K562 (cell line): ENCODE measurements around the gene PTTG1IP. TPM values are rescaled to one million over a fixed set of nuclear protein-coding genes. Genes with fewer than 3 reads are reported as not detected.

Source experiments
- ATAC-seq: fragments of 200-7000 bp; cut with Tn5 transposase; 3 replicates; pipeline ENCODE4 v1.9.1; 2020; ENCODE audit warnings: moderate library complexity
- BruUV-seq: library from RNA; stranded (reverse); fragments of 400-500 nt; replicated peaks from 2 replicates; lab custom pipeline; 2021; lab: Mats Ljungman, UMichigan
- CTCF ChIA-PET: fragments of 300-600 bp; formaldehyde crosslinking; extraction: SDS; loops from one replicate; lab custom pipeline; 2021; ENCODE audit warnings: low intra/inter-chr PET ratio; lab: Yijun Ruan, JAX
- POLR2A ChIA-PET: fragments of 300-600, 350-650 bp; sonication (Branson Sonifier 250); formaldehyde crosslinking; extraction: SDS; loops from one replicate; lab custom pipeline; 2021; ENCODE audit warnings: antibody characterized with exemption, inconsistent platforms; lab: Yijun Ruan, JAX
- DNase-seq, 4 experiments: peaks; one replicate each; pipeline versions ENCODE4 v3.0.0 to v3.0.0-alpha.2; 2011 to 2018; ENCODE audit warnings: low spot score in 3 of 4, mixed read lengths in 3 of 4; ENCODE audit errors: extremely low read depth in 1 of 4
- FAIRE-seq: peaks from 2 replicates; lab custom pipeline; 2011; peaks lifted over from hg19 to GRCh38; lab: Jason Lieb, UNC
- H2AFZ ChIP-seq: 2 replicates; pipeline ENCODE4 v1.6.0; 2011; ENCODE audit warnings: low read depth, low read length, control low read depth, inconsistent platforms
- H3K27ac ChIP-seq: fragments of 200-600 bp; 3 replicates; pipeline ENCODE4 v1.8.0; 2011; ENCODE audit warnings: low read depth, mild to moderate bottlenecking, control low read depth, inconsistent platforms, low read length, moderate library complexity, mixed read lengths; ENCODE audit errors: extremely low read depth
- H3K27me3 ChIP-seq, 2 experiments: fragments of 300-600 bp in 1 of 2; 2 replicates in 1 of 2; 3 replicates in 1 of 2; pipeline versions ENCODE4 v1.6.0 to v1.8.0; 2011; ENCODE audit warnings: inconsistent platforms in 2 of 2, low read length in 2 of 2, mild to moderate bottlenecking in 1 of 2, mixed read lengths in 1 of 2, moderate library complexity in 1 of 2; ENCODE audit not compliant: control insufficient read depth in 2 of 2, insufficient read depth in 2 of 2
- H3K36me3 ChIP-seq: fragments of 300-600 bp; 3 replicates; pipeline ENCODE4 v1.8.0; 2011; ENCODE audit warnings: mild to moderate bottlenecking, low read length, inconsistent platforms; ENCODE audit not compliant: control insufficient read depth, insufficient read depth
- H3K4me1 ChIP-seq, 2 experiments: fragments of 200-600 bp in 1 of 2; replicated peaks in 1 of 2; 2 replicates in 1 of 2; 3 replicates in 1 of 2; pipeline versions ENCODE4 v1.5.1 to v1.8.0; 2011; ENCODE audit warnings: inconsistent platforms in 2 of 2, low read length in 2 of 2, mild to moderate bottlenecking in 1 of 2, mixed read lengths in 1 of 2, moderate library complexity in 1 of 2; ENCODE audit not compliant: control insufficient read depth in 2 of 2, insufficient read depth in 2 of 2
- H3K4me2 ChIP-seq: 2 replicates; pipeline ENCODE4 v1.6.1; 2011; ENCODE audit warnings: low read length, control low read depth, inconsistent platforms, mixed read lengths; ENCODE audit not compliant: insufficient read depth
- H3K4me3 ChIP-seq: fragments of 200-600 bp; sonication (generic), shearing (Covaris generic); 2 replicates; pipeline ENCODE4 v1.5.1; 2016; ENCODE audit warnings: control low read depth, inconsistent platforms
- H3K79me2 ChIP-seq: fragments of 200-600 bp; 3 replicates; pipeline ENCODE4 v1.8.0; 2011; ENCODE audit warnings: low read length, inconsistent platforms; ENCODE audit not compliant: control insufficient read depth, insufficient read depth
- H3K9ac ChIP-seq, 2 experiments: 2 replicates each; pipeline versions ENCODE4 v1.6.0 to v1.6.1; 2011; ENCODE audit warnings: low read depth in 2 of 2, low read length in 2 of 2, control low read depth in 1 of 2, inconsistent platforms in 1 of 2, mild to moderate bottlenecking in 1 of 2, mixed read lengths in 1 of 2; ENCODE audit not compliant: insufficient read depth in 1 of 2
- H3K9me1 ChIP-seq: one replicate; pipeline ENCODE4 v1.6.0; 2011; ENCODE audit warnings: inconsistent platforms, mild to moderate bottlenecking, low read length, moderate library complexity; ENCODE audit not compliant: control insufficient read depth, insufficient read depth
- H3K9me3 ChIP-seq: replicated peaks from 2 replicates; pipeline ENCODE4 v1.5.1; 2011; ENCODE audit warnings: low read depth, low read length, inconsistent platforms; ENCODE audit not compliant: control insufficient read depth, insufficient read depth
- H4K20me1 ChIP-seq: replicated peaks from 2 replicates; pipeline ENCODE4 v1.6.1; 2011; ENCODE audit warnings: low read length, inconsistent platforms, mixed read lengths; ENCODE audit not compliant: control insufficient read depth, insufficient read depth
- IRF9 ChIP-seq: fragments of 450-650 bp; IDR thresholded peaks from 2 replicates; pipeline ENCODE4 v1.6.1; 2016; ENCODE audit warnings: missing biosample characterization, missing genetic modification characterization
- POLR2G ChIP-seq: fragments of 200-400 bp; formaldehyde crosslinking; IDR thresholded peaks from 2 replicates; pipeline ENCODE4 v1.6.1; 2017; ENCODE audit warnings: low read depth, mild to moderate bottlenecking, antibody characterized with exemption, low read length, moderate library complexity
- PTTG1 ChIP-seq: fragments of 450-650 bp; IDR thresholded peaks from 2 replicates; pipeline ENCODE4 v1.6.1; 2016; ENCODE audit warnings: low read depth, mild to moderate bottlenecking, missing genetic modification characterization, missing compliant biosample characterization
- RBFOX2 ChIP-seq: fragments of 200-400 bp; formaldehyde crosslinking; IDR thresholded peaks from 2 replicates; pipeline ENCODE4 v1.6.1; 2017; ENCODE audit warnings: low read depth, mild to moderate bottlenecking, low read length, moderate library complexity
- WGBS: fragments of 100-300 bp; shearing (Covaris generic); methylation state at CpG from one replicate; pipeline ENCODE4 v1.1.6; 2016; ENCODE audit warnings: low coverage, mixed read lengths; ENCODE audit not compliant: insufficient coverage; ENCODE audit errors: missing lambda C conversion rate; 5-methylcytosine and 5-hydroxymethylcytosine counted together
- in situ Hi-C: fragments of 300-500 bp; cut with MboI; formaldehyde crosslinking; loops from 4 replicates; pipeline ENCODE4 v1.15.0; 2018; ENCODE audit warnings: inconsistent platforms, mixed read lengths
- intact Hi-C: fragments of 100-400 bp; cut with micrococcal nuclease; formaldehyde crosslinking; loops from 2 replicates; pipeline ENCODE4 v1.14.2; 2022
- polyA plus RNA-seq, 8 experiments: library from polyadenylated mRNA; depleted of rRNA in 4 of 8; stranded (reverse) in 5 of 8; unstranded in 3 of 8; fragments of >200 nt; fragmentation: Nextera tagmentation in 2 of 8; fragmentation: Illumina TruSeq in 1 of 8; extraction: Ambion mirVana in 2 of 8; extraction: Trizol in 1 of 8; gene quantifications; 2 replicates each; pipeline versions ENCODE4 v1.2.1 to v1.2.3, GENCODE V29; 2011 to 2014; ENCODE audit warnings: inconsistent platforms in 1 of 8, missing spikeins in 1 of 8
- total RNA-seq, 7 experiments: library from RNA; depleted of rRNA in 6 of 7; stranded (reverse); fragments of >200 nt in 6 of 7; fragmentation: Illumina TruSeq in 2 of 7; extraction: Trizol in 2 of 7; gene quantifications; 2 replicates each; pipeline versions ENCODE4 v1.2.1 to v1.2.3, GENCODE V29; 2011 to 2021; ENCODE audit warnings: low replicate concordance in 1 of 7

The PTTG1IP gene
- total and polyA plus RNA-seq, 9 of the 15 experiments (the other 6 are each of a cell fraction or from before 2014, with no cell fraction given) = 5.0 to 99.3 (median 82.4) TPM

GRCh38 chr21:44813149-44813548, 60.3 kb downstream of the PTTG1IP start:
- POLR2A ChIA-PET = interaction anchor here (0.9 to 2.0 kb wide), 3 partner anchors 10 to 121 kb away, joined by 3 to 10 read pairs (median 4); partner anchors contain the start of gene PTTG1IP
- no TSS peak for BruUV-seq
- no peak for ATAC-seq

GRCh38 chr21:44812640-44813039, 60.9 kb downstream of the PTTG1IP start:
- Histone ChIP-seq H3K9me1 (peaks cover 15% of the 10 kb centered on the region), H2AFZ (no peak overlapping the region), H3K36me3 (peaks cover 63% of the 10 kb centered on the region; the same call in 2 of the 3 replicates), H3K27ac (no peak overlapping the region), H3K9ac (peak overlapping the region in 1 of 2 experiments; percentile 67; a peak in 1 of 4 replicates), H3K9me3 (no peaks in the 10 kb centered on the region), H4K20me1 (peaks cover 25% of the 10 kb centered on the region; the same call in 1 of the 2 replicates), H3K27me3 (no peaks in the 10 kb centered on the region), H3K79me2 (peaks cover 71% of the 10 kb centered on the region), H3K4me1 (peaks cover 0 to 48% of the 10 kb centered on the region in 2 experiments; a peak in 3 of 5 replicates), H3K4me3 (no peak overlapping the region), H3K4me2 (no peak overlapping the region)
- TF ChIP-seq RBFOX2 (peak; percentile 48), POLR2G (peak; percentile 58), IRF9 (tag) (no peak)
- intact Hi-C loops (no loop called here), in situ Hi-C loops (no loop called here)
- no TSS peak for BruUV-seq
- FAIRE-seq (no peak), ATAC-seq (no peak), DNase-seq (no peak)
- ChIA-PET CTCF (no interaction called here), POLR2A (interaction anchor here (0.9 to 2.0 kb wide), 4 partner anchors 9 to 122 kb away, joined by 3 to 10 read pairs (median 4); partner anchors contain the start of genes PTTG1IP and UBE2G2)
- WGBS = 87% methylated on average over 14 of the region's 14 CpGs

More at GRCh38 chr21:44813149-44813548, 60.3 kb downstream of the PTTG1IP start:
- intact Hi-C loops = no loop called here
- H3K36me3 ChIP-seq = peaks cover 59% of the 10 kb centered on the region; the same call in 2 of the 3 replicates
- no peak overlapping the region for H2AFZ ChIP-seq
- FAIRE-seq = no peak
- H3K79me2 ChIP-seq = peaks cover 71% of the 10 kb centered on the region
- no peaks in the 10 kb centered on the region for H3K9me3 ChIP-seq
- H3K27ac ChIP-seq = no peak overlapping the region
- TF ChIP-seq PTTG1 (tag) (no peak), RBFOX2 (peak; percentile 54)
- TF ChIP-seq, all 486 proteins: peak for 1
- H4K20me1 ChIP-seq = peaks cover 25% of the 10 kb centered on the region; the same call in 1 of the 2 replicates
- H3K4me3 ChIP-seq = no peak overlapping the region
- H3K27me3 ChIP-seq = no peaks in the 10 kb centered on the region
- CTCF ChIA-PET = no interaction called here
- no peak for DNase-seq
- H3K9ac ChIP-seq = peak overlapping the region in 1 of 2 experiments; percentile 19; a peak in 1 of 4 replicates
- peaks cover 15% of the 10 kb centered on the region for H3K9me1 ChIP-seq
- H3K4me2 ChIP-seq = no peak overlapping the region
- WGBS = 88% methylated on average over 10 of the region's 10 CpGs
- in situ Hi-C loops = no loop called here
- H3K4me1 ChIP-seq = peaks cover 0 to 51% of the 10 kb centered on the region in 2 experiments; a peak in 3 of 5 replicates
